Fibroblast of skin of back (primary cell): Measurements from ENCODE around the gene HOXD12.

Source experiments
- DNase-seq: peaks from one replicate; pipeline ENCODE4 v3.0.0-alpha.2; 2013

The HOXD12 gene

DNA sequence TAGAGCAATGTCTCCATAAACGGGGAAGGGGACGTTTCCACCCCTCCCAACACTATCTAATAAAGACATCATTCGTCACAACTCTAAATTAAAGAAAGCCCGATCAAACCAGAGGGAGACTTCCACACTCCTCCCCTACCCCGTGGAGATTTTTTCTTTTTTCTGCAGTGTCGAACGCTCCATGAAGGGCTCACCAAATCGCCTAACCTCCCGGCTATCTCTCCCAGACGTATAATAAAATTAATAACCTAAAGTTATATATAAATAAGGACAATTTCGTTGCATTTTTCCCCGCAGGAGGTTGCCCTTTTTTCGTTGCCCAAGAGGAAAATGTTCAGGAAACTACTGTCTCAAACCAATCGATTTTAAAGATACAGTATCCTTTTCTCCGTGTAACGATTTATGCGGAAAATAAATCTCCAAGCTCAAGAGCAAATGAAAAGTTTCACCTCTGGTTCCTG is 18.2 kb upstream of the HOXD12 start:
- no peak for DNase-seq

GRCh38 chr2:176081837-176082524 is 17.6 kb upstream of the HOXD12 start:
- no peak for DNase-seq

- no peak for DNase-seq
Observed at GRCh38 chr2:176082525-176082823, 17.1 kb upstream of the HOXD12 start.

- no peak for DNase-seq
Observed at GRCh38 chr2:176082824-176083751, 16.5 kb upstream of the HOXD12 start.

GRCh38 chr2:176083796-176084261 is 15.8 kb upstream of the HOXD12 start, which contains the start of gene EVX2:
EVX2 (minus strand) TSS chr2:176083962; CDS start chr2:176083776, 186 bp downstream.
- no peak for DNase-seq

DNA sequence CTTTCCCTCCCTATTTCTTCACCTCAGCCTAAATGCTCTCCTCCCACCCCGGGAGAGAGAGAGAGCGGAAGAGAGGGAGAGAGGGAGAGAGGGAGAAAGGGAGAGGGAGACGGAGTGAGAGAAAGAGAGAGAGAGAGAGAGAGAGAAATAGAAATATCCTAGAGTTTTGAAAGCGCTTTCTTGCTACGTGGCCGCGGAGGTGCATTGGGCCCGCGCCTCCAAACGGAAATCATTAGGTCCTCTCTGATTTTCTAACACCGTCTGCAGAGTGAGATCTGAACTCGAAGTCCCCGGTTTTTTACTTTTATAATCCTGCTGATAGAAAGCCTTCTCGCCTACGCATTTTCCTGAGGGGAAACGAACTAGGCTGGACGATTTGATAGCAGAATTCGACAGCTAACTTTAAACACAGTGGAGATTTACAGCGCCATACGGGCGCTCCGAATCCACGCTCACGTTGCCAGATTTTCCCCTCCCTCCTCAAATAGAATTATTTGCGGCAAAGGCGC is 14.9 kb upstream of the HOXD12 start:
- no peak for DNase-seq

GRCh38 chr2:176085120-176085788 is 14.3 kb upstream of the HOXD12 start:
- DNase-seq = no peak

GRCh38 chr2:176085861-176086771 is 13.5 kb upstream of the HOXD12 start:
- DNase-seq = no peak

DNA sequence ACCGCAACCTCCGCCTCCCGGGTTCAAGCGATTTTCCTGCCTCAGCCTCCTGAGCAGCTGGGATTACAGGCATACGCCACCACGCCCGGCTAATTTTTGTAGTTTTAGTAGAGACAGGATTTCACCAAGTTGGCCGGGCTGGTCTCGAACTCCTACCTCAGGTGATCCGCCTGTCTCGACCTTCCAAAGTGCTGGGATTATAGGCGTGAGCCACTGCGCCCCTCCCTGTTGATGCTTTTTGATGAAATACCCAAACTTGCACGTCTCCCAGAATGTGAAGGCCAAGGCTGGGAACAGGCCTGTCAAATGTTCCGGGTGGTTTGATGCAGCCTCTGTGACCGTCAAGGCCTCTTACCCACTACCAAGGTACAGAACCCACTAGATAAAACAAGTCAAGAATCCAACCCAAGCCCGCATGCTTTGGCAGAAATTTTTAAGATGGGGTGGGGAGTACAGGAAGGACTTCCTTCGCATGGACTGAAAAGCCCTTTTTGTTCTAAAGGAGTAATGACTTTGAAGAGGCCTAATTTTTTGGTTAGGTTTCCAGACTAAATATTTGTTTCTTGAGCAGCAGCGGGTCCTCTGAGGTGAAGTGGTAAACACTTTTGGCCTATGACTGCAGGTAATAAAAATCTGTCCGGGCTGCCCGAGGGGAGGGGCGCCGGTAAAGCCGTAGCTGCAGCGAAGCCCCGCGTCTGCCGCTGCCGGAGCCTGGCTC is 12.1 kb upstream of the HOXD12 start:
- no peak for DNase-seq

DNA sequence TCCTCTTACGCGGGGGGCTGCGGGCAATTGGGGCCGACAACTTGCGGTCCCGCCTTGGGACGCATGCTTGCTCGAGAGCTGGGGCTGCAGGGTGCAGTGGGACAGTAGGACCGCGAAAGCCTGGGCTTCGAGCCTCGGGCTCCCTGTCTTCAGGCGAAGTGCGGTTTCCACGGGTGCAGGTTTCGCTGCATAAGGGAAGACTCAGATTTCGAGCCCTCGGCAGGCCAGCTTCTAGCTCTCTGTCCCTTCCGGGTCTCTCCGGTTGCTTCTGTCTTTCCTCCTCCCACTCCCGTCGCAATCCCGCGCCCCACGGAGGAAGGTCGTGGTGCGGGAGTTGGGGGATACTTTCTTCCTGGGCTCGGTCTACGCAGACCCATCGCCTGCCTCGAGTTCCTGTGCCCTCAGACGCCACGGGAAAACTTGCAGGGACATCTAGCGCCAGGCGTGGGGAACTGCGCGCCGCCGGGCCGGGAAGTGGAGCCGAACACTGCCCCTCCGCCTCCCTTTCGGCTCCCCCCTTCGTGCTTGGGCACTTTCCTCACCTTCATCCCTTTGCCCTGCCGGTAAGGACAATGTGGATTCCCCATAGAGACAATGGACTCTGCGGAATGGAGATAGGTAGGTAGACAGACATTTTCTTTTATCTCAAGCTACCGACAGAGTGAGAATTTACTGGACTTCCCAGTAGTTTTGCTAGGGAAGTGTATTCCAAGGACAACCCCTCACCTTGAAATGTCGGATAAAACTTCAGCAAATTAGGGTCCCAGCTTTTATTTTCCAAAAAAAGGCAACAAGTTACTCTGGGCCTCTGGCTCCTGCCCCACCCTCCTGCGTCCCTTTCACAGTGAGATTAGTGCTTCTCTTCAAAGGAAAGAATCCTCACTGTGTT is 11.3 kb upstream of the HOXD12 start:
- peak; percentile 54 for DNase-seq

GRCh38 chr2:176088937-176089842 is 10.4 kb upstream of the HOXD12 start:
- no peak for DNase-seq

- DNase-seq = no peak
Observed at GRCh38 chr2:176089843-176090395, 9.7 kb upstream of the HOXD12 start.

DNA sequence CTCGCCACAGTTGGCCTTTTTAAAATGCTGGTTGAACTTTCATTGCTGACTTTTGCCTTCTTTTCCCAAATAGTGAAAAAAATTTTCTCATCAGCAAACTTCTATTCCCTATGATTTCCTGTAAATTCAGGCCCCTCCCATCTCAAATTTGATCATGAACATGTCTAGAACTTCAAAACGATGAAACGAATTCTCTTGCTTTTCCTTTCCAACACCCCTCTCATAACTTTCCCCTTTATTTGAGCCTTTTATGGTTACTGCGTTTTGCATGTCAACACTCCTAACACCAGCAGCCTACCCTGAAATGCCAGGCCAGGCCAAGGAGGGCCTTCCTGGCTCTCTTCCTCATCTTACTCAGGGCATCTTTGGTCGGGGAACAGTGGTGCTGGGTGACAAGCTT is 8.7 kb upstream of the HOXD12 start:
- DNase-seq = no peak

GRCh38 chr2:176091329-176092258 is 8.0 kb upstream of the HOXD12 start:
- no peak for DNase-seq

- DNase-seq = no peak
Observed at GRCh38 chr2:176092270-176093144, 7.1 kb upstream of the HOXD12 start, which contains the start of gene HOXD13. HOXD13 (plus strand) TSS chr2:176092721; CDS start chr2:176092891, 170 bp downstream.
